Measurements from ENCODE around the gene ZNF554. TPM values are rescaled to one million over a fixed set of nuclear protein-coding genes. Genes with fewer than 3 reads are reported as not detected.
"Not testable (repeated sequence)": the region's sequence is repeated elsewhere in the genome, so short reads cannot be mapped to it uniquely, and the experiment has no call there.

The ZNF554 gene
- total RNA-seq, 1 donor from 2014 or later: 6.9 TPM

DNA sequence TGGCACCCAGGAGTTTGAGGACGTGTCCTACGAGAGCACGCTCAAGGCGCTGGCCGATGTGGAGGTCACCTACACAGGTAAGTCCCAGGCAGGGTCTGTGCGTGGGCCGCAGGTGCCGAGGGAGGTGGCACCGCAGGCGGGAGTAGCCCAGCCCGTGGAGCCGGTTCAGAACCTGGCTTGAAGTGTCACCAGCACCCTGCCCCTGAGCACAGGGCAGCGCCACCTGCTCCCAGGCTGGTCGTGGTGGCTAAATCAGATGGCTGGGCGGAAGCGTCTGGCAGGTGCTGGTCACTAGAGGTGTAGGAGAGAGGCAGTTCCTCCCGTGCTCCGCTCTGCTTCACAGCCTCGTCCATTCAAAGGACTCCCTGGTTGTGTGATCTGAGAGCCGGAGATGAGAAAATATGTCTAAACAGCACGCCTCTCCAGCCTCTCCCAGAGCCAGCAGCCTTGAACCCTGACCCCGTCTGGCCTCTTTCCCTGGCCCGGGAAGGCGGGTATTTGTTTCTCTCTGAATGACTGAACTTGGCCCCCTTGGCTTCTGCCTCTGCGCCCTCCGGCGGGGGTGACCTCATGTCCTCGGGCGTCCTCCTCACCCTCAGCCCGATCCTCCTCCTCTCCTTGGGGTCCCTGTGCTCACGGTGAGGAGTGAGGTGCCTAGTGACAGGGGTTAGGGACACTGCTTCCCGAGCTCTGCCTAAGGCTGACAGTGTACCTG, 29.0 kb upstream of the ZNF554 start:
- H3K36me3 ChIP-seq: peaks cover 0 to 23% of the 10 kb centered on the region in 2 donors
- intact Hi-C loops (cut with DNase I): no loop called here

DNA sequence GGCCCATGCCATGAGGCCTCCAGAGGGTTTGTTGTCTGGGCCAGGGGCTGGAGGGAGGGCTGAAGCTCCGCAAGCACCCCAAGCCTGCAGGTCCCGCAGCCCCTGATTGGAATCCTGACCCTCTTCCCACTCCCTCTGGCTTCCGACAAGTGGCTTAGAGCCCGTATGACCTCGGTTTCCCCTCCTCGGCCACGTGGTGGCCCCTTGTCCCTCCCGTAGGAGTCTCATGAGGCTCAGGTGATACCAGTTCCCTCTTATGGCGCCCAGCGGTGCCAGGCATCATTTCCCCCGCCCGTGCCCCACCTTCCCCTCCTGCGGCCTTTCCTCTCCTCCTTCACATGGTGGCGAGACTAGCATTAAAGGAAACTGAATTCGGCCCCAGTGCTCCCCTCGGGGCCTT, 28.2 kb upstream of the ZNF554 start:
- peaks cover 3% of the 10 kb centered on the region for H3K4me1 ChIP-seq
- H3K9me3 ChIP-seq: no peaks in the 10 kb centered on the region
- intact Hi-C loops (cut with DNase I): no loop called here
- TF ChIP-seq, protein P1, sequence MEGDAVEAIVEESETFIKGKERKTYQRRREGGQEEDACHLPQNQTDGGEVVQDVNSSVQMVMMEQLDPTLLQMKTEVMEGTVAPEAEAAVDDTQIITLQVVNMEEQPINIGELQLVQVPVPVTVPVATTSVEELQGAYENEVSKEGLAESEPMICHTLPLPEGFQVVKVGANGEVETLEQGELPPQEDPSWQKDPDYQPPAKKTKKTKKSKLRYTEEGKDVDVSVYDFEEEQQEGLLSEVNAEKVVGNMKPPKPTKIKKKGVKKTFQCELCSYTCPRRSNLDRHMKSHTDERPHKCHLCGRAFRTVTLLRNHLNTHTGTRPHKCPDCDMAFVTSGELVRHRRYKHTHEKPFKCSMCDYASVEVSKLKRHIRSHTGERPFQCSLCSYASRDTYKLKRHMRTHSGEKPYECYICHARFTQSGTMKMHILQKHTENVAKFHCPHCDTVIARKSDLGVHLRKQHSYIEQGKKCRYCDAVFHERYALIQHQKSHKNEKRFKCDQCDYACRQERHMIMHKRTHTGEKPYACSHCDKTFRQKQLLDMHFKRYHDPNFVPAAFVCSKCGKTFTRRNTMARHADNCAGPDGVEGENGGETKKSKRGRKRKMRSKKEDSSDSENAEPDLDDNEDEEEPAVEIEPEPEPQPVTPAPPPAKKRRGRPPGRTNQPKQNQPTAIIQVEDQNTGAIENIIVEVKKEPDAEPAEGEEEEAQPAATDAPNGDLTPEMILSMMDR (IDR thresholded peaks at IDR 0.05): no peak
- no peak for TF ChIP-seq POLR2AphosphoS5 (IDR thresholded peaks at IDR 0.05; ENCODE audit: insufficient read depth in 1 of 2, low read depth in 1 of 2)
- no peak for TF ChIP-seq POLR2A (IDR thresholded peaks at IDR 0.05)
- H3K27ac ChIP-seq: no peak overlapping the region
- DNase-seq (ENCODE audit: extremely low spot score in 2 of 2): no peak
- peaks cover 0 to 23% of the 10 kb centered on the region in 2 donors for H3K36me3 ChIP-seq
- no peak overlapping the region for H3K4me3 ChIP-seq
- no peaks in the 10 kb centered on the region for H3K27me3 ChIP-seq

More for the DNA sequence above, 29.0 kb upstream of the ZNF554 start:
- Histone ChIP-seq H3K4me1 (peaks cover 11% of the 10 kb centered on the region), H3K4me3 (no peak overlapping the region), H3K27ac (no peak overlapping the region), H3K9me3 (no peaks in the 10 kb centered on the region), H3K27me3 (no peaks in the 10 kb centered on the region)
- DNase-seq (ENCODE audit: extremely low spot score in 2 of 2): no peak
- TF ChIP-seq POLR2AphosphoS5 (IDR thresholded peaks at IDR 0.05; ENCODE audit: insufficient read depth in 1 of 2, low read depth in 1 of 2) (no peak), POLR2A (IDR thresholded peaks at IDR 0.05) (no peak)
- TF ChIP-seq, protein P1 (IDR thresholded peaks at IDR 0.05): no peak

DNA sequence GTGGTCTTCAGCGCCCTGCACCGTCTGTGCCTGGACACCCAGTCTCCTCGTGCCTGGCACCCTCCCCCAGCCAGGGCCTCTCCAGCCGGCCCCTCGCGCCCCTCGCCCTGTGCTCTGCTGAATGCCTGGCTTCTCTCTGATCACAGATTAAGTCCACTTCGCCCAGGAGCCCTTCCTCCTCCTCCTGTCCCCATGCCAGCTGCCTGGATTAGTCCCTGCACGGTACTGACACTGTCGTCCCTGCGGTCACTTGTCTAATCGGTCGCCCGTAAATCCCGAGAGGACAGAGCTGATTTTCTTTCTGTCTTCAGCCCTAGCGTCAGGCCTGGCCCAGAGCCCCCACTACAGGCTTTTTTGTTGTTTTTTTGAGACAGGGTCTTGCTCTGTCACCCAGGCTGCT, 27.8 kb upstream of the ZNF554 start:
- H3K9me3 ChIP-seq: no peaks in the 10 kb centered on the region
- intact Hi-C loops (cut with DNase I): no loop called here
- DNase-seq (ENCODE audit: extremely low spot score in 2 of 2): no peak
- TF ChIP-seq POLR2A (IDR thresholded peaks at IDR 0.05): no peak
- no peak for TF ChIP-seq POLR2AphosphoS5 (IDR thresholded peaks at IDR 0.05; ENCODE audit: insufficient read depth in 1 of 2, low read depth in 1 of 2)
- TF ChIP-seq, protein P1 (IDR thresholded peaks at IDR 0.05): no peak
- peaks cover 0 to 23% of the 10 kb centered on the region in 2 donors for H3K36me3 ChIP-seq
- no peak overlapping the region for H3K4me3 ChIP-seq
- H3K4me1 ChIP-seq: no peaks in the 10 kb centered on the region
- H3K27ac ChIP-seq: no peak overlapping the region
- H3K27me3 ChIP-seq: no peaks in the 10 kb centered on the region

DNA sequence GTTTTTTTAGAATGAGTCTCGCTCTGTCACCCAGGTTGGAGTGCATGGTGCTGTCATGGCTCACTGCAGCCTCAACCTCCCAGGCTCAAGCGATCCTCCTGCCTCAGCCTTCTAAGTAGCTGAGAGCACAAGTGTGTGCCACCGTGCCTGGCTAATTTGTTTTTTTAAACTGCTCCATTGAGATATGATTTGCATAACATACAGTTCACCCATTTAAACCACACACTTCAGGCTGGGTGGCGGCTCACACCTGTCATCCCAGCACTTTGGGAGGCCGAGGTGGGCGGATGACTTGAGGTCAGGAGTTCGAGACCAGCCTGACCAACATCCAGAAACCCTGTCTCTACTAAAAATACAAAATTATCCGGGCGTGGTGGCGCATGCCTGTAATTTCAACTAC, 27.0 kb upstream of the ZNF554 start:
- intact Hi-C loops (cut with DNase I); H3K9me3 ChIP-seq; H3K4me3 ChIP-seq; H3K27me3 ChIP-seq; DNase-seq (ENCODE audit: extremely low spot score in 2 of 2); H3K27ac ChIP-seq; H3K4me1 ChIP-seq: not testable (repeated sequence)
- peaks cover 0 to 23% of the 10 kb centered on the region in 2 donors for H3K36me3 ChIP-seq

DNA sequence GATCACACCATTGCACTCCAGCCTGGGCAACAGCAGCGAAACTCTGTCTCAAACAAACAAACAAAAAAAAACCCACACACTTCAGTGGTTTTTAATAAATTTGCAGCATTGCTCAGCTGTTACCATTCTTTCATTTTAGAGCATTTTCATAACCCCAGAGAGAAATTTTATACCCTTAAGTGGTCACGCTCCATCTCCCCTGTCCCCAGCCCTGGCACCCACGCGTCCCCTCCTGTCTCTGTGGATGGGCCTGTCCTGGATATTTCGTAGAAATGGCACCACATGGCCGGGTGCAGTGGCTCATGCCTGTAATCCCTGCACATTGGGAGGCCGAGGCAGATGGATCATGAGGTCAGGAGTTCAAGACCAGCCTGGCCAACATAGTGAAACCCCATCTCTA, 26.5 kb upstream of the ZNF554 start:
- Histone ChIP-seq H3K36me3 (peaks cover 0 to 26% of the 10 kb centered on the region in 2 donors), H3K27ac (no peak overlapping the region), H3K27me3 (no peaks in the 10 kb centered on the region), H3K4me1 (no peaks in the 10 kb centered on the region), H3K9me3 (no peaks in the 10 kb centered on the region), H3K4me3 (no peak overlapping the region)
- no peak for DNase-seq (ENCODE audit: extremely low spot score in 2 of 2)
- intact Hi-C loops (cut with DNase I): no loop called here
- TF ChIP-seq POLR2AphosphoS5 (IDR thresholded peaks at IDR 0.05; ENCODE audit: insufficient read depth in 1 of 2, low read depth in 1 of 2) (no peak), POLR2A (IDR thresholded peaks at IDR 0.05) (no peak)
- TF ChIP-seq, protein P1 (IDR thresholded peaks at IDR 0.05): no peak
